Measurements from ENCODE around the gene SLC1A4. TPM values are rescaled to one million over a fixed set of nuclear protein-coding genes. Genes with fewer than 3 reads are reported as not detected.

Gene SLC1A4
- total RNA-seq, 6 donors from 2014 or later, result 5.2 to 15.2 (median 9.7) TPM

DNA sequence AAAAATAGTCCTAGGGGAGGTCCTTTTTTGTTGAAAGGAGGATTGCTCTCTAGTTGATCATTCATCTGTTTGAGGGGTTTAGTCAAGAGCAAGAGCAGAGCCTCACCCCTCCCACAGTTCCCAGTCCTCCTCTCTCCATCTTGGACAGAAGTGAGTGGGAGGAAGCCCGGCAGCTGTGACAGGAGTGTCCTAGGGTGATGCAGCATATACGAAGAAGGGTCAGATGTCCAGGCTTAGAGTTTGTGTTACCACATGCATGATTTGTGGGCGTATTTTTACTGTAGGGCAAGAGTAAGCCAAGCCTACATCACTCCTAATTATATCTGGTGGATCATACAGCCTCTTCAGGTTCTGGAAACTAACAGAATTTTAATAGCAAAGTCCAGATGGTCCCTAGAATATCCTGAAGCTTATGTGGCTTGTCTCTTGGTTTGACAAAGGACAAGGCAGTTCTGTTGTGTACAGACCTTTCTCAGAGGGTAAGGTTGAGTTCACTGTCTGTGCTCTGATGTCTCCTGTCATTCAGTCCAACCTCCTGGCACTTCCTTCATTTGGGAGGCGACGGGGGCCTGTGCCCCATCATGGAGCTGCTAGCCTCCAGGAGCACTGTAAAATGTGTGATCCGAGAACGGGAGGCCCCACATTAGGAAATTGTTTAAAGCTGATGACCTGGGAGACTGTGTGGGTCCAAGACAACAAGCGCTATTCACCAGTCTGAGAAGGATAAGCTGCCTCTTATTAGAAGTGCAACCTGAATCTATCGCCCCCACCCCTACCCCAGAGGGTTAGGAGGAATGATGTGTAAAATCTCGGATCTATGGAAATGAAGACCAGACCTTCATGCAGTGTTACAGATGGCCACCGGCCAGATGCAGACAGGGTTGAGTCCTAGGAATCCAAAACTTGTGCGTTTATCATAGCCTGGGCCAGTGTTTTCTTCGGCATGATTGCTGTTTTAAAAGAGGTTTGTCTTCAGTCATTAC is 73.9 kb downstream of the SLC1A4 start:
- Histone ChIP-seq H3K9me3 (no peaks in the 10 kb centered on the region), H3K27me3 (no peaks in the 10 kb centered on the region), H3K27ac (peak overlapping the region in 1 of 4 donors; percentile 76), H3K4me1 (peaks cover 28 to 47% (median 34%) of the 10 kb centered on the region in 4 donors), H3K36me3 (no peaks in the 10 kb centered on the region), H3K4me3 (no peak overlapping the region)
- DNase-seq (no peak), ATAC-seq (ENCODE audit: low FRiP score in 2 of 2) (peak in 1 of 2 donors; percentile 21)
- WGBS, 2 donors, result 71 to 85% methylated on average over 11 to 13 of the region's 13 CpGs
- TF ChIP-seq EP300 (IDR thresholded peaks at IDR 0.05) (no peak), POLR2A (IDR thresholded peaks at IDR 0.05) (no peak), POLR2AphosphoS5 (IDR thresholded peaks at IDR 0.05) (no peak)
- TF ChIP-seq, protein P1, sequence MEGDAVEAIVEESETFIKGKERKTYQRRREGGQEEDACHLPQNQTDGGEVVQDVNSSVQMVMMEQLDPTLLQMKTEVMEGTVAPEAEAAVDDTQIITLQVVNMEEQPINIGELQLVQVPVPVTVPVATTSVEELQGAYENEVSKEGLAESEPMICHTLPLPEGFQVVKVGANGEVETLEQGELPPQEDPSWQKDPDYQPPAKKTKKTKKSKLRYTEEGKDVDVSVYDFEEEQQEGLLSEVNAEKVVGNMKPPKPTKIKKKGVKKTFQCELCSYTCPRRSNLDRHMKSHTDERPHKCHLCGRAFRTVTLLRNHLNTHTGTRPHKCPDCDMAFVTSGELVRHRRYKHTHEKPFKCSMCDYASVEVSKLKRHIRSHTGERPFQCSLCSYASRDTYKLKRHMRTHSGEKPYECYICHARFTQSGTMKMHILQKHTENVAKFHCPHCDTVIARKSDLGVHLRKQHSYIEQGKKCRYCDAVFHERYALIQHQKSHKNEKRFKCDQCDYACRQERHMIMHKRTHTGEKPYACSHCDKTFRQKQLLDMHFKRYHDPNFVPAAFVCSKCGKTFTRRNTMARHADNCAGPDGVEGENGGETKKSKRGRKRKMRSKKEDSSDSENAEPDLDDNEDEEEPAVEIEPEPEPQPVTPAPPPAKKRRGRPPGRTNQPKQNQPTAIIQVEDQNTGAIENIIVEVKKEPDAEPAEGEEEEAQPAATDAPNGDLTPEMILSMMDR (IDR thresholded peaks at IDR 0.05), result no peak

DNA sequence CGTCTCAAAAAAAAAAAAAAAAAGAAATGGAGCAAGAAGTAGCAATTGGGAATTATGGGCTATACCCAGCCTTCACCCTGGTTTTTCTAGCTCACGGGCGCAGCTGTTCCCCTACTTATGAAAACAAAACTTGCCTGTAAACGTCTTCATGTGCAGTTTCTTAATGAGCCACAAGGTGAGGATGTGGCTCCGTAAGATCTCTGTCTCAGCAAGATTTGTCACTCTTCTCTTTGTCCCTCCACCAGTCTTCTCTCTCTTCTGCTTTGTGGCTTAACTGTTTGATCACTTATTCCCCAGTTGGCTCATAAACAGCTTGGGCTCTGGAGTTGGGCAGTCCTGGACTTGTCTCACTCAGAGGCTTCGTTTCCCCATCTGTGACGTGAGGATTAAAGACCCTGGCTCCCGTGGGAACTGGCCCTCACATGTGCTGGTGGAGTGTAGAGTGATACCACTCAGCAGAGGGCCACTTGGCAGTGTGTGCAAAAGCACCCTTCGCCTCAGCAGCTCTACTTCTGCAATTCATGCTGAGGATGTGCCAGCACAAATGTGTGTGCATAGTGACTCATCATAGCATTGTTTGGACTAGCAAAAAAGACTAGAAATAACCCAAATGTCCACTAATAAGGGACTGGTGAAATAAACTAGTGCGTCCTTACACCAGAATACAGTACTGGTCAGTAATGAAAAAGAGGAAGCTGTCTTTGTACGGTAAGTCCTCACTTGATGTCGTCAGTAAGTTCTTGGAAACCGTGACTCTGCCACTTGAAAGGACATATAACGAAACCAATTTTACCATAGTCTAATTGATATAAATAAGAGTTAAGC is 75.7 kb downstream of the SLC1A4 start:
- TF ChIP-seq, protein P1 (IDR thresholded peaks at IDR 0.05), result peak; percentile 56 to 88 (median 78)
- TF ChIP-seq EP300 (IDR thresholded peaks at IDR 0.05) (peak in 2 of 4 donors; percentile 51 to 54), POLR2AphosphoS5 (IDR thresholded peaks at IDR 0.05) (peak; percentile 54 to 59), POLR2A (IDR thresholded peaks at IDR 0.05) (peak in 1 of 4 donors; percentile 44)
- 30 to 33% methylated on average over 14 of the region's 14 CpGs for whole genome bisulfite sequencing, 2 donors

DNA sequence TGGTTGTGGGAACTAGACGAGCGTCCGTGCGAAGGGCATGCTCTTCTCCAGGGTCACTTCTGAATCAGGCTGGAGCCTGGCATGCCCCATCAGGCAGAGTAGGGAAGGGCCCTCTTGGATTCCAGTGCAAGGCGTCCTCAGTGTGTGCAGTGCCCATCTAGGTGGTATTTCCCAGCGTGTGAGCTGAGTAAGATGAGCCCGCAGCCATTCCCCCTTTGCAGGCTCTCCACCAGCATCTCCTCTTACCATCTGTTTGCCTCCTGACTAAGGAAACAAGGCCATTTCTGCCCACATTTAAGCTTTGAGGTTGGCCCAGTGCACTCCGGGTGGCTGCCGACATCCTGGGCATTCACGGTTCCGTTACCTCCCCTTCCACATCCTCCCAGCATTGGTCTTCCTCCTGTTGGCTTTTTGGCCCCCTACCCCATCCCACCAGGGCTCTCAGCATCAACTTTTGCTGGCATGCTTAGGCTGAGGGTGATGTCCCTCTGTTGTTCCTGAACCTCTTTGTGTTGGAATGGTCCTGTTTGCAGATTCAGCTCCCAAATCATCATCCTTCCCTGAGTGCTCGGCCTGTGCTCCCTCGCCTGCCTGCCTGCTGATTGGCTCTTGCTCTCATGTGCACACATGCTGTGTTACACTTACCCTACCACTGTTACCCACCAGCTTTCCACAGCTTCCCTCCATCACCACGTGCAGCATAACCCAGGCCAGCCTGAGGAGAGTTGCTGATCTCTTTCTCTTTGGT is 78.8 kb downstream of the SLC1A4 start:
- peaks cover 45 to 56% (median 52%) of the 10 kb centered on the region in 4 donors for H3K4me1 ChIP-seq
- H3K36me3 ChIP-seq, result peaks cover 0 to 36% (median 21%) of the 10 kb centered on the region in 4 donors

More for the DNA sequence above, 75.7 kb downstream of the SLC1A4 start:
- Histone ChIP-seq H3K4me1 (peaks cover 38 to 43% (median 43%) of the 10 kb centered on the region in 4 donors), H3K27ac (peak overlapping the region; percentile 75 to 86 (median 78)), H3K36me3 (peaks cover 0 to 9% (median 3%) of the 10 kb centered on the region in 4 donors), H3K4me3 (peak overlapping the region in 1 of 4 donors; percentile 8), H3K9me3 (no peaks in the 10 kb centered on the region), H3K27me3 (no peaks in the 10 kb centered on the region)
- DNase-seq (peak in 1 of 2 donors; percentile 82), ATAC-seq (ENCODE audit: low FRiP score in 2 of 2) (peak; percentile 84 to 88)

DNA sequence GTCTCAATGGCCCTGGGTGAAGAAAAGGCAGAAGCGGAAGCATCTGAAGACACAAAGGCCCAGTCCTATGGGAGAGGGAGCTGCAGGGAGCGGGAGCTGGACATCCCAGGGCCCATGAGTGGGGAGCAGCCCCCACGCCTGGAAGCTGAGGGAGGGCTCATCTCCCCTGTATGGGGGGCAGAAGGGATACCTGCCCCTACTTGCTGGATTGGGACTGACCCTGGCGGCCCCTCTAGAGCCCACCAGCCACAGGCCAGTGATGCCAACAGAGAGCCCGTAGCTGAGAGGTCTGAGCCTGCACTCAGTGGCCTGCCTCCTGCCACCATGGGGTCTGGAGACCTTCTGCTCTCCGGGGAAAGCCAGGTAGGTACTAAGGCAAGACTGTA is 80.2 kb downstream of the SLC1A4 start:
- peaks cover 40 to 50% (median 44%) of the 10 kb centered on the region in 4 donors for H3K4me1 ChIP-seq
- no peaks in the 10 kb centered on the region for H3K9me3 ChIP-seq
- peaks cover 5 to 48% (median 29%) of the 10 kb centered on the region in 4 donors for H3K36me3 ChIP-seq
- no peak overlapping the region for H3K4me3 ChIP-seq
- DNase-seq (no peak), ATAC-seq (ENCODE audit: low FRiP score in 2 of 2) (no peak)
- WGBS, 2 donors, result 81 to 93% methylated on average over 4 to 6 of the region's 6 CpGs
- H3K27me3 ChIP-seq, result no peaks in the 10 kb centered on the region
- TF ChIP-seq EP300 (IDR thresholded peaks at IDR 0.05) (no peak), POLR2AphosphoS5 (IDR thresholded peaks at IDR 0.05) (no peak), POLR2A (IDR thresholded peaks at IDR 0.05) (no peak)
- TF ChIP-seq, protein P1 (IDR thresholded peaks at IDR 0.05), result no peak
- H3K27ac ChIP-seq, result peak overlapping the region; percentile 37 to 80 (median 55)

More for the DNA sequence above, 78.8 kb downstream of the SLC1A4 start:
- TF ChIP-seq EP300 (IDR thresholded peaks at IDR 0.05) (no peak), POLR2A (IDR thresholded peaks at IDR 0.05) (no peak), POLR2AphosphoS5 (IDR thresholded peaks at IDR 0.05) (no peak)
- TF ChIP-seq, protein P1 (IDR thresholded peaks at IDR 0.05), result no peak
- ATAC-seq (ENCODE audit: low FRiP score in 2 of 2) (no peak), DNase-seq (no peak)
- H3K27me3 ChIP-seq, result no peaks in the 10 kb centered on the region
- no peaks in the 10 kb centered on the region for H3K9me3 ChIP-seq
- WGBS, 2 donors, result 76 to 80% methylated on average over 12 to 14 of the region's 14 CpGs
- H3K4me3 ChIP-seq, result no peak overlapping the region
- peak overlapping the region in 2 of 4 donors; percentile 68 to 80 for H3K27ac ChIP-seq
